ENCODE measurements around the gene DENND5B. TPM values are rescaled to one million over a fixed set of nuclear protein-coding genes. Genes with fewer than 3 reads are reported as not detected.
A peak's percentile ranks its signal among the peaks of the same experiment; 100 is the strongest.

DENND5B gene
- total and polyA plus RNA-seq, 10 of the 15 experiments (the other 5 are each of a cell fraction or from before 2014, with no cell fraction given) = 0.39 to 32.5 (median 20.6) TPM

DNA sequence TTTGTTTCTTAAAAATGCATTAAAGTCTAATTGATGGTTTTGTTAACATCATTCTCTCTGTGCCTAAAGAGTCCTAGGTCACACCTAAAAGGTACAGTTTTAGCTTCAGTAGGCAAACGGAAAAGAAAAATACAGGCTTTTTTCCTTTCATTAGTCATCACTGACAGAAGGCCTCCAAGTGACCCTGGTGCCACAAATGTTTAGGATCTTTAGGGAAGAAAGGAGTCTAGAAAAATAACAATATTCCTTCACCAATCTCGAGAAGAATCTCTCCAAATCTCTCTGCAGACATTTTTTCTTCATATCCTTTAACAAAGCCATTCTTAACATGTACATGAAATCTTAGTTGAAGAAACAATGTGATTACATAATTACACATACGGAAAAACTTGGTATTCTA lies 2.0 kb downstream of the DENND5B start:
- Histone ChIP-seq H3K9ac (ENCODE audit: control insufficient read depth, insufficient read depth, low read length) (peak overlapping the region; percentile 90), H3K36me3 (ENCODE audit: control insufficient read depth in 2 of 2, insufficient read depth in 2 of 2, low read length in 1 of 2) (no peaks in the 10 kb centered on the region), H3K4me3 (peak overlapping the region; percentile 87), H3K79me2 (ENCODE audit: control insufficient read depth, insufficient read depth, low read length) (peaks cover 66% of the 10 kb centered on the region), H3K4me1 (ENCODE audit: control insufficient read depth, insufficient read depth, low read length) (peaks cover 30% of the 10 kb centered on the region), H3K9me3 (replicated peaks; ENCODE audit: control insufficient read depth, insufficient read depth, low read length) (no peaks in the 10 kb centered on the region; the same call in 1 of the 3 replicates), H3K27me3 (replicated peaks in 1 of 2; ENCODE audit: control insufficient read depth in 2 of 2, insufficient read depth in 2 of 2, low read length in 1 of 2) (no peaks in the 10 kb centered on the region), H2AFZ (ENCODE audit: control insufficient read depth, low read depth, low read length) (no peak overlapping the region), H4K20me1 (ENCODE audit: control insufficient read depth, insufficient read depth) (no peaks in the 10 kb centered on the region), H3K4me2 (ENCODE audit: control insufficient read depth, insufficient read depth) (peak overlapping the region; percentile 88), H3K27ac (ENCODE audit: control insufficient read depth, insufficient read depth) (peak overlapping the region; percentile 93)
- ChIA-PET POLR2A (no interaction called here), SMC1A (ENCODE audit: uncharacterized antibody, unreplicated experiment) (no interaction called here), CTCF (no interaction called here), RAD21 (ENCODE audit: unreplicated experiment) (no interaction called here)
- no peak for FAIRE-seq
- in situ Hi-C loops (cut with MboI) = loop anchor here (5.0 kb wide), 1 partner anchor 48 kb away; no protein-coding TSS in a partner anchor
- no peak for ATAC-seq
- BruUV-seq (replicated peaks) = no TSS peak
- 22% methylated on average over 3 of the region's 3 CpGs for WGBS (ENCODE audit: insufficient coverage, insufficient replicate concordance, low lambda C conversion rate, missing lambda C conversion rate)
- no peak for TF ChIP-seq ZBED1 (IDR thresholded peaks at IDR 0.05; ENCODE audit: borderline replicate concordance)
- no peak for TF ChIP-seq HDAC2 (IDR thresholded peaks at IDR 0.05)
- TF ChIP-seq, protein P1, sequence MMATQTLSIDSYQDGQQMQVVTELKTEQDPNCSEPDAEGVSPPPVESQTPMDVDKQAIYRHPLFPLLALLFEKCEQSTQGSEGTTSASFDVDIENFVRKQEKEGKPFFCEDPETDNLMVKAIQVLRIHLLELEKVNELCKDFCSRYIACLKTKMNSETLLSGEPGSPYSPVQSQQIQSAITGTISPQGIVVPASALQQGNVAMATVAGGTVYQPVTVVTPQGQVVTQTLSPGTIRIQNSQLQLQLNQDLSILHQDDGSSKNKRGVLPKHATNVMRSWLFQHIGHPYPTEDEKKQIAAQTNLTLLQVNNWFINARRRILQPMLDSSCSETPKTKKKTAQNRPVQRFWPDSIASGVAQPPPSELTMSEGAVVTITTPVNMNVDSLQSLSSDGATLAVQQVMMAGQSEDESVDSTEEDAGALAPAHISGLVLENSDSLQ (IDR thresholded peaks at IDR 0.05) = no peak
- TF ChIP-seq, protein P2, sequence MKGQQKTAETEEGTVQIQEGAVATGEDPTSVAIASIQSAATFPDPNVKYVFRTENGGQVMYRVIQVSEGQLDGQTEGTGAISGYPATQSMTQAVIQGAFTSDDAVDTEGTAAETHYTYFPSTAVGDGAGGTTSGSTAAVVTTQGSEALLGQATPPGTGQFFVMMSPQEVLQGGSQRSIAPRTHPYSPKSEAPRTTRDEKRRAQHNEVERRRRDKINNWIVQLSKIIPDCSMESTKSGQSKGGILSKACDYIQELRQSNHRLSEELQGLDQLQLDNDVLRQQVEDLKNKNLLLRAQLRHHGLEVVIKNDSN (IDR thresholded peaks at IDR 0.05; ENCODE audit: borderline replicate concordance, extremely low read length, insufficient read depth, low read depth, low read length) = no peak
- no peak for TF ChIP-seq YY1 (IDR thresholded peaks at IDR 0.05; ENCODE audit: low read depth, low read length)
- TF ChIP-seq POLR2AphosphoS2 (IDR thresholded peaks at IDR 0.05; ENCODE audit: low read depth, low read length) = no peak
- TF ChIP-seq, protein P3, sequence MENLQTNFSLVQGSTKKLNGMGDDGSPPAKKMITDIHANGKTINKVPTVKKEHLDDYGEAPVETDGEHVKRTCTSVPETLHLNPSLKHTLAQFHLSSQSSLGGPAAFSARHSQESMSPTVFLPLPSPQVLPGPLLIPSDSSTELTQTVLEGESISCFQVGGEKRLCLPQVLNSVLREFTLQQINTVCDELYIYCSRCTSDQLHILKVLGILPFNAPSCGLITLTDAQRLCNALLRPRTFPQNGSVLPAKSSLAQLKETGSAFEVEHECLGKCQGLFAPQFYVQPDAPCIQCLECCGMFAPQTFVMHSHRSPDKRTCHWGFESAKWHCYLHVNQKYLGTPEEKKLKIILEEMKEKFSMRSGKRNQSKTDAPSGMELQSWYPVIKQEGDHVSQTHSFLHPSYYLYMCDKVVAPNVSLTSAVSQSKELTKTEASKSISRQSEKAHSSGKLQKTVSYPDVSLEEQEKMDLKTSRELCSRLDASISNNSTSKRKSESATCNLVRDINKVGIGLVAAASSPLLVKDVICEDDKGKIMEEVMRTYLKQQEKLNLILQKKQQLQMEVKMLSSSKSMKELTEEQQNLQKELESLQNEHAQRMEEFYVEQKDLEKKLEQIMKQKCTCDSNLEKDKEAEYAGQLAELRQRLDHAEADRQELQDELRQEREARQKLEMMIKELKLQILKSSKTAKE (IDR thresholded peaks at IDR 0.05; ENCODE audit: low read depth, poor library complexity, severe bottlenecking) = no peak
- TF ChIP-seq, protein P4, sequence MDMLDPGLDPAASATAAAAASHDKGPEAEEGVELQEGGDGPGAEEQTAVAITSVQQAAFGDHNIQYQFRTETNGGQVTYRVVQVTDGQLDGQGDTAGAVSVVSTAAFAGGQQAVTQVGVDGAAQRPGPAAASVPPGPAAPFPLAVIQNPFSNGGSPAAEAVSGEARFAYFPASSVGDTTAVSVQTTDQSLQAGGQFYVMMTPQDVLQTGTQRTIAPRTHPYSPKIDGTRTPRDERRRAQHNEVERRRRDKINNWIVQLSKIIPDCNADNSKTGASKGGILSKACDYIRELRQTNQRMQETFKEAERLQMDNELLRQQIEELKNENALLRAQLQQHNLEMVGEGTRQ (IDR thresholded peaks at IDR 0.05; ENCODE audit: borderline replicate concordance, low read depth, low read length) = no peak
- no peak for TF ChIP-seq IKZF1 (conservative IDR thresholded peaks at IDR 0.05)
- DNase-seq (ENCODE audit: low read depth, low spot score) = no peak
- intact Hi-C loops (cut with micrococcal nuclease; ENCODE audit: unreplicated experiment) = loop anchor here (5.0 kb wide), 2 partner anchors 107 to 182 kb away; no protein-coding TSS in a partner anchor

Measured in GM12878 (cell line).